Sigmoid colon (tissue), 3 donors: ENCODE data around the gene LRP8.

ENCODE experiments used
- POLR2A ChIP-seq, 2 donors: fragments of 450-650 bp; IDR thresholded peaks; one replicate each; pipeline ENCODE4 v1.6.1; 2016; ENCODE audit warnings: antibody characterized with exemption in 2 of 2, mild to moderate bottlenecking in 2 of 2, moderate library complexity in 2 of 2
- TF ChIP-seq, protein P1 (sequence below), 4 experiments: fragments of 450-650 bp in 3 of 4; fragments of 200-600 bp in 1 of 4; IDR thresholded peaks; one replicate each; pipeline ENCODE4 v1.5.1; 2016 to 2019; ENCODE audit warnings: antibody characterized with exemption in 4 of 4, mild to moderate bottlenecking in 3 of 4, moderate library complexity in 2 of 4

DNA sequence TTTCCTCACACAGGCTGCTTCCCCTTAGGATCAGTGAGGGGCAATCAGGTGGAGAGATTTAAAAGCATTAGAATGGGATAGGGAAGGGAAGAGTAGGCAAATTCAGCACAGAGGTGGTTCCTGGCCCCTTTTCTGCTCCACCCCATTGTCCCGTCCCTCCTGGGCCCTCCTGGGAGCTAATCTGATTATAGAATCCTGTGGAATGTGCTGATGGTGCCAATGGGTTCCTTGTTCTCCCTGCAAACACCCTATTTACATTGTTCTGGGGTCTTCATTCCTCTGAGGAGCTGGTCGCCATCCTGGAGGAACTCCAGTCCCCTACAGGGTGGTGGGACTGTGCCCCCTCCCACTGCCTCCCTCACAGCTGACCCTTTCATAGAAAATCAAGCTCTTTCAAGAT lies 34.4 kb upstream of the LRP8 start:
- TF ChIP-seq, protein P1, sequence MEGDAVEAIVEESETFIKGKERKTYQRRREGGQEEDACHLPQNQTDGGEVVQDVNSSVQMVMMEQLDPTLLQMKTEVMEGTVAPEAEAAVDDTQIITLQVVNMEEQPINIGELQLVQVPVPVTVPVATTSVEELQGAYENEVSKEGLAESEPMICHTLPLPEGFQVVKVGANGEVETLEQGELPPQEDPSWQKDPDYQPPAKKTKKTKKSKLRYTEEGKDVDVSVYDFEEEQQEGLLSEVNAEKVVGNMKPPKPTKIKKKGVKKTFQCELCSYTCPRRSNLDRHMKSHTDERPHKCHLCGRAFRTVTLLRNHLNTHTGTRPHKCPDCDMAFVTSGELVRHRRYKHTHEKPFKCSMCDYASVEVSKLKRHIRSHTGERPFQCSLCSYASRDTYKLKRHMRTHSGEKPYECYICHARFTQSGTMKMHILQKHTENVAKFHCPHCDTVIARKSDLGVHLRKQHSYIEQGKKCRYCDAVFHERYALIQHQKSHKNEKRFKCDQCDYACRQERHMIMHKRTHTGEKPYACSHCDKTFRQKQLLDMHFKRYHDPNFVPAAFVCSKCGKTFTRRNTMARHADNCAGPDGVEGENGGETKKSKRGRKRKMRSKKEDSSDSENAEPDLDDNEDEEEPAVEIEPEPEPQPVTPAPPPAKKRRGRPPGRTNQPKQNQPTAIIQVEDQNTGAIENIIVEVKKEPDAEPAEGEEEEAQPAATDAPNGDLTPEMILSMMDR (IDR thresholded peaks at IDR 0.05): no peak
- TF ChIP-seq POLR2A (IDR thresholded peaks at IDR 0.05): no peak
